Activated CD4-positive, CD25-positive, alpha-beta regulatory T cell treated with anti-CD3 and anti-CD28 coated beads, Interleukin-2, amount 50 U/mL, for 72 hours (primary cell): ENCODE measurements around the gene ANAPC1.
"Not testable (repeated sequence)": the region's sequence is repeated elsewhere in the genome, so short reads cannot be mapped to it uniquely, and the experiment has no call there.

ENCODE experiments used
- DNase-seq: peaks from one replicate; pipeline ENCODE4 v3.0.0; 2021

The ANAPC1 gene

DNA sequence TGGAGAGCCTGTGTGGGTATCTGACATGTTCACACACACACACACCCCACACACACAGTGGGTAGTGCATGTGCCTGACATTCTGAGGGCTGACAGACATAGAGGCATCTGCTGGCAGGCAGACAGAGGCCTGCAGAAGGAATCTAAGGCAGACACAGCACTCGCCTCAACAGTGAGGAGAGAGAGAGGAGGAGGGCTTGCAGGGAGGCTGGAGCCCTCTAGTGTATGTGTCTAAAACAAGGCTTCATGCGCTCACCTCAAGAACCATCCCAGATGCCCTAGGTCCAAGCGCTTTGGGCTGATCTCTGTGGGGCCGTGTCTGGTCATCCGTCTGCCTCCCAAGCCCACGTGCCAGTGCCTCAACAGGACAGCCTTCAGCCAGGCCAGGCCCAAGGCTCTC is 158.3 kb downstream of the ANAPC1 start:
- not testable (repeated sequence) for DNase-seq

DNA sequence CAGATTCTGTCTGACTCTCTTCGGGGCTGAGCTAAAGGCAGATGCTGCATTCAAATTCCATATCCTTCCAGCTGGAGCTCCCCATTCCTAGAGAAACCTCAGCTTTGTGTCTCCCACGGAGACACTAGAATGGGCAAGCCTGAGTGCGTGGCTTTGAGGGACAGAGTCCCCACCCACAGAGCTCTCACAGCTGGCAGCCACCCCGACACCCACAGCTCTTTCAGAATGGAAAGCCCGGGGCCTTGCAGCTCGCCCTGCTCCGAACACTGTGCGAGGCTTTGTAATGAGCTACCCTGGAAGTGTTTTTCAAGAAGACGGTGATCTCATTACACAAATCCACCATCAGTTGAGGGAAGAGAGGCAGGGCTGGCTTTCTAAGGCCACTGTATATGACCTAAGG is 164.4 kb downstream of the ANAPC1 start:
- not testable (repeated sequence) for DNase-seq
